HEK293 (cell line): ENCODE measurements around the gene RAB11FIP3.
A peak's percentile ranks its signal among the peaks of the same experiment; 100 is the strongest.

Experiments used
- EGR2 ChIP-seq: fragments of 450-650 bp; formaldehyde crosslinking; IDR thresholded peaks from 2 replicates; pipeline ENCODE4 v1.5.1; 2016; ENCODE audit warnings: low read depth, missing biosample characterization, missing genetic modification characterization
- IKZF3 ChIP-seq: fragments of 450-650 bp; IDR thresholded peaks from 2 replicates; pipeline ENCODE4 v1.5.0; 2018; ENCODE audit warnings: missing biosample characterization, mild to moderate bottlenecking, missing genetic modification characterization, moderate library complexity
- KLF10 ChIP-seq: fragments of 450-650 bp; IDR thresholded peaks from 2 replicates; pipeline ENCODE4 v1.5.1; 2018; ENCODE audit warnings: missing biosample characterization, mild to moderate bottlenecking, missing genetic modification characterization
- SCRT1 ChIP-seq: fragments of 450-650 bp; formaldehyde crosslinking; IDR thresholded peaks from 2 replicates; pipeline ENCODE4 v1.5.1; 2016; ENCODE audit warnings: missing biosample characterization, missing genetic modification characterization, borderline replicate concordance
- ZBTB17 ChIP-seq: fragments of 450-650 bp; formaldehyde crosslinking; IDR thresholded peaks from 2 replicates; pipeline ENCODE4 v1.5.1; 2016; ENCODE audit warnings: missing biosample characterization, missing genetic modification characterization
- ZBTB20 ChIP-seq: fragments of 450-650 bp; formaldehyde crosslinking; IDR thresholded peaks from 2 replicates; pipeline ENCODE4 v1.5.1; 2016; ENCODE audit warnings: missing biosample characterization, missing genetic modification characterization
- ZBTB48 ChIP-seq: fragments of 450-650 bp; formaldehyde crosslinking; IDR thresholded peaks from 2 replicates; pipeline ENCODE4 v1.5.1; 2016; ENCODE audit warnings: missing biosample characterization, missing genetic modification characterization
- ZEB2 ChIP-seq: fragments of 450-650 bp; formaldehyde crosslinking; IDR thresholded peaks from 2 replicates; pipeline ENCODE4 v1.5.1; 2016; ENCODE audit warnings: missing biosample characterization, missing genetic modification characterization
- ZFP37 ChIP-seq: fragments of 450-650 bp; formaldehyde crosslinking; IDR thresholded peaks from 2 replicates; pipeline ENCODE4 v1.5.1; 2016; ENCODE audit warnings: missing biosample characterization, missing genetic modification characterization
- ZIC2 ChIP-seq: fragments of 450-650 bp; formaldehyde crosslinking; IDR thresholded peaks from 2 replicates; pipeline ENCODE4 v1.5.1; 2016; ENCODE audit warnings: missing biosample characterization, missing genetic modification characterization
- ZNF138 ChIP-seq: fragments of 450-650 bp; formaldehyde crosslinking; IDR thresholded peaks from 2 replicates; pipeline ENCODE4 v1.5.1; 2016; ENCODE audit warnings: missing biosample characterization, missing genetic modification characterization, borderline replicate concordance
- ZNF148 ChIP-seq: fragments of 450-650 bp; formaldehyde crosslinking; IDR thresholded peaks from 2 replicates; pipeline ENCODE4 v1.5.0; 2017; ENCODE audit warnings: missing biosample characterization, missing genetic modification characterization, borderline replicate concordance
- ZNF2 ChIP-seq: fragments of 450-650 bp; formaldehyde crosslinking; IDR thresholded peaks from 2 replicates; pipeline ENCODE4 v1.5.1; 2016; ENCODE audit warnings: missing biosample characterization, missing genetic modification characterization
- ZNF211 ChIP-seq: fragments of 450-650 bp; formaldehyde crosslinking; IDR thresholded peaks from 2 replicates; pipeline ENCODE4 v1.5.1; 2016; ENCODE audit warnings: low read depth, missing biosample characterization, missing genetic modification characterization
- ZNF223 ChIP-seq: fragments of 450-650 bp; formaldehyde crosslinking; IDR thresholded peaks from 2 replicates; pipeline ENCODE4 v1.5.1; 2016; ENCODE audit warnings: missing biosample characterization, missing genetic modification characterization
- ZNF24 ChIP-seq: fragments of 450-650 bp; formaldehyde crosslinking; IDR thresholded peaks from 2 replicates; pipeline ENCODE4 v1.5.1; 2016; ENCODE audit warnings: missing biosample characterization, missing genetic modification characterization
- ZNF26 ChIP-seq: fragments of 450-650 bp; formaldehyde crosslinking; IDR thresholded peaks from 2 replicates; pipeline ENCODE4 v1.5.1; 2016; ENCODE audit warnings: missing biosample characterization, missing genetic modification characterization
- ZNF350 ChIP-seq: fragments of 450-650 bp; formaldehyde crosslinking; IDR thresholded peaks from 2 replicates; pipeline ENCODE4 v1.5.0; 2017; ENCODE audit warnings: missing biosample characterization, mild to moderate bottlenecking, missing genetic modification characterization
- ZNF391 ChIP-seq: fragments of 450-650 bp; formaldehyde crosslinking; IDR thresholded peaks from 2 replicates; pipeline ENCODE4 v1.5.1; 2016; ENCODE audit warnings: low read depth, missing biosample characterization, missing genetic modification characterization, borderline replicate concordance
- ZNF473 ChIP-seq: fragments of 450-650 bp; formaldehyde crosslinking; IDR thresholded peaks from 2 replicates; pipeline ENCODE4 v1.5.1; 2017; ENCODE audit warnings: missing biosample characterization, missing genetic modification characterization
- ZNF600 ChIP-seq: fragments of 450-650 bp; formaldehyde crosslinking; IDR thresholded peaks from 2 replicates; pipeline ENCODE4 v1.5.1; 2016; ENCODE audit warnings: missing biosample characterization, missing genetic modification characterization
- ZNF624 ChIP-seq: fragments of 450-650 bp; formaldehyde crosslinking; IDR thresholded peaks from 2 replicates; pipeline ENCODE4 v1.5.1; 2017; ENCODE audit warnings: missing biosample characterization, missing genetic modification characterization
- ZNF664 ChIP-seq: fragments of 450-650 bp; formaldehyde crosslinking; IDR thresholded peaks from 2 replicates; pipeline ENCODE4 v1.5.1; 2016; ENCODE audit warnings: missing biosample characterization, missing genetic modification characterization
- ZNF843 ChIP-seq: fragments of 450-650 bp; formaldehyde crosslinking; IDR thresholded peaks from 2 replicates; pipeline ENCODE4 v1.5.1; 2016; ENCODE audit warnings: missing biosample characterization, missing genetic modification characterization
- ZSCAN18 ChIP-seq: fragments of 450-650 bp; formaldehyde crosslinking; IDR thresholded peaks from 2 replicates; pipeline ENCODE4 v1.5.1; 2016; ENCODE audit warnings: missing biosample characterization, missing genetic modification characterization
- TF ChIP-seq, protein P1 (sequence below): fragments of 450-650 bp; formaldehyde crosslinking; IDR thresholded peaks from 2 replicates; pipeline ENCODE4 v1.5.1; 2016; ENCODE audit warnings: missing biosample characterization, missing genetic modification characterization
- TF ChIP-seq, protein P2 (sequence below): fragments of 450-650 bp; formaldehyde crosslinking; IDR thresholded peaks from 2 replicates; pipeline ENCODE4 v1.5.1; 2016; ENCODE audit warnings: missing biosample characterization, missing genetic modification characterization
- TF ChIP-seq, protein P3 (sequence below): fragments of 450-650 bp; formaldehyde crosslinking; IDR thresholded peaks from 2 replicates; pipeline ENCODE4 v1.5.1; 2017; ENCODE audit warnings: missing biosample characterization, missing genetic modification characterization

Gene RAB11FIP3

DNA sequence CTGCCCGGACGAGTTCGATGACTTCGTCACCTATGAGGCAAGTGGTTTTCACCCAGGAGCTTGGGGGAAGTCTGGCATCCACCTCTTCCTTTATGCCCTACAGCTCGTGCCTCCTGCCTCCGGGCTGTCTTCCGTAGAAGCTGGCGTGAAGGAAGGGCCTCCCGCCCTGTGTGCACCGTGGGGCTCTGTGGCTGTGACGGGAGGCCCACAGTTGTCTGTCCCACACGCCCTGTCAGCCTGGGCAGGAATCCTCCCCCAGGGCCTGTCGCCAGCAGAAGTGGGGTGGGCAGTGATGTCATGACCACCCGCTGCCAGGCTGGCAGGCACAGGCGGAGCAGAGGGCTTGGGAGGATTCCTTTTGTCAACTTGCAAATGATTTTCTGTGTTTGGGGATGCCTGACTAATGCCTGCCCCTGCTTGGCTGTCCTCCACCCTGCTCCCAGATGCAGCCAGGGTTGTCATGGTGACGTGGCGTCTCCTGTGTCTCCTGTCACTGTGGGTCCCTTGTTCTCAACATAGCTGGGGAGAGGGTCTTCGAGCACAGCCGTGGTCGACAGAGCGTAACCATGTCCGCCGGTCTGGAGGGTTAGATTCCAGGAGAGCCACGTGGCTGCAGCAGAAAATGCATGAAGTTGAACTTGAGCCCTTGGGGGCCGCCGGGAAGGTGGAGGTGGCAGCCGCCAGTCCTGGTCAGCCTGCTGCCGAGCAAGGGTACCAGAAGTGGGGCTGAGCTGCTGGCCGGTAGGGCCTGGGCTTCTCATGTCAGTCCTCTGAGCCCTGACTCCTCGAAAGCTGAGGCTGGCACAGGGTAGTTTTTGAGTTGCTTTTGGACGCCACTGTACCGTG is 46.1 kb downstream of the RAB11FIP3 start (continued):
- TF ChIP-seq ZNF223 (tag by site-specific recombination) (no peak), ZNF664 (no peak), ZFP37 (tag by site-specific recombination) (no peak), ZBTB17 (tag by site-specific recombination) (peak; percentile 71), ZNF2 (tag by site-specific recombination) (no peak), ZNF624 (tag by site-specific recombination) (no peak), ZNF24 (peak; percentile 52; the same call in 1 of the 2 replicates), ZNF350 (no peak), ZIC2 (tag by site-specific recombination) (peak; percentile 92), ZSCAN18 (tag by site-specific recombination) (no peak), ZNF211 (tag by site-specific recombination) (no peak), ZBTB48 (tag by site-specific recombination) (no peak), ZBTB20 (tag by site-specific recombination) (0 out of 2 replicates have a peak, but pooled peaks have one; percentile 47), SCRT1 (tag by site-specific recombination) (no peak), KLF10 (tag by site-specific recombination) (no peak), ZNF391 (no peak), ZNF138 (tag by site-specific recombination) (no peak), ZEB2 (tag by site-specific recombination) (peak; percentile 72; the same call in 1 of the 2 replicates), EGR2 (tag by site-specific recombination) (peak; percentile 77), IKZF3 (tag by site-specific recombination) (no peak), ZNF473 (tag by site-specific recombination) (no peak), ZNF26 (tag by site-specific recombination) (no peak), ZNF148 (tag by site-specific recombination) (no peak), ZNF600 (tag by site-specific recombination) (peak; percentile 90), ZNF843 (tag by site-specific recombination) (no peak)
- TF ChIP-seq, protein P1, sequence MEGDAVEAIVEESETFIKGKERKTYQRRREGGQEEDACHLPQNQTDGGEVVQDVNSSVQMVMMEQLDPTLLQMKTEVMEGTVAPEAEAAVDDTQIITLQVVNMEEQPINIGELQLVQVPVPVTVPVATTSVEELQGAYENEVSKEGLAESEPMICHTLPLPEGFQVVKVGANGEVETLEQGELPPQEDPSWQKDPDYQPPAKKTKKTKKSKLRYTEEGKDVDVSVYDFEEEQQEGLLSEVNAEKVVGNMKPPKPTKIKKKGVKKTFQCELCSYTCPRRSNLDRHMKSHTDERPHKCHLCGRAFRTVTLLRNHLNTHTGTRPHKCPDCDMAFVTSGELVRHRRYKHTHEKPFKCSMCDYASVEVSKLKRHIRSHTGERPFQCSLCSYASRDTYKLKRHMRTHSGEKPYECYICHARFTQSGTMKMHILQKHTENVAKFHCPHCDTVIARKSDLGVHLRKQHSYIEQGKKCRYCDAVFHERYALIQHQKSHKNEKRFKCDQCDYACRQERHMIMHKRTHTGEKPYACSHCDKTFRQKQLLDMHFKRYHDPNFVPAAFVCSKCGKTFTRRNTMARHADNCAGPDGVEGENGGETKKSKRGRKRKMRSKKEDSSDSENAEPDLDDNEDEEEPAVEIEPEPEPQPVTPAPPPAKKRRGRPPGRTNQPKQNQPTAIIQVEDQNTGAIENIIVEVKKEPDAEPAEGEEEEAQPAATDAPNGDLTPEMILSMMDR (tag by site-specific recombination) = no peak
- TF ChIP-seq, protein P2, sequence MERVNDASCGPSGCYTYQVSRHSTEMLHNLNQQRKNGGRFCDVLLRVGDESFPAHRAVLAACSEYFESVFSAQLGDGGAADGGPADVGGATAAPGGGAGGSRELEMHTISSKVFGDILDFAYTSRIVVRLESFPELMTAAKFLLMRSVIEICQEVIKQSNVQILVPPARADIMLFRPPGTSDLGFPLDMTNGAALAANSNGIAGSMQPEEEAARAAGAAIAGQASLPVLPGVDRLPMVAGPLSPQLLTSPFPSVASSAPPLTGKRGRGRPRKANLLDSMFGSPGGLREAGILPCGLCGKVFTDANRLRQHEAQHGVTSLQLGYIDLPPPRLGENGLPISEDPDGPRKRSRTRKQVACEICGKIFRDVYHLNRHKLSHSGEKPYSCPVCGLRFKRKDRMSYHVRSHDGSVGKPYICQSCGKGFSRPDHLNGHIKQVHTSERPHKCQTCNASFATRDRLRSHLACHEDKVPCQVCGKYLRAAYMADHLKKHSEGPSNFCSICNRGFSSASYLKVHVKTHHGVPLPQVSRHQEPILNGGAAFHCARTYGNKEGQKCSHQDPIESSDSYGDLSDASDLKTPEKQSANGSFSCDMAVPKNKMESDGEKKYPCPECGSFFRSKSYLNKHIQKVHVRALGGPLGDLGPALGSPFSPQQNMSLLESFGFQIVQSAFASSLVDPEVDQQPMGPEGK = peak; percentile 75
- TF ChIP-seq, protein P3, sequence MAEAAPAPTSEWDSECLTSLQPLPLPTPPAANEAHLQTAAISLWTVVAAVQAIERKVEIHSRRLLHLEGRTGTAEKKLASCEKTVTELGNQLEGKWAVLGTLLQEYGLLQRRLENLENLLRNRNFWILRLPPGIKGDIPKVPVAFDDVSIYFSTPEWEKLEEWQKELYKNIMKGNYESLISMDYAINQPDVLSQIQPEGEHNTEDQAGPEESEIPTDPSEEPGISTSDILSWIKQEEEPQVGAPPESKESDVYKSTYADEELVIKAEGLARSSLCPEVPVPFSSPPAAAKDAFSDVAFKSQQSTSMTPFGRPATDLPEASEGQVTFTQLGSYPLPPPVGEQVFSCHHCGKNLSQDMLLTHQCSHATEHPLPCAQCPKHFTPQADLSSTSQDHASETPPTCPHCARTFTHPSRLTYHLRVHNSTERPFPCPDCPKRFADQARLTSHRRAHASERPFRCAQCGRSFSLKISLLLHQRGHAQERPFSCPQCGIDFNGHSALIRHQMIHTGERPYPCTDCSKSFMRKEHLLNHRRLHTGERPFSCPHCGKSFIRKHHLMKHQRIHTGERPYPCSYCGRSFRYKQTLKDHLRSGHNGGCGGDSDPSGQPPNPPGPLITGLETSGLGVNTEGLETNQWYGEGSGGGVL (tag by site-specific recombination) = peak; percentile 72
